B cell (primary cell): ENCODE measurements around the gene EVL.

Source experiments
- CTCF ChIP-seq: fragments of 200-600 bp; IDR thresholded peaks from one replicate; pipeline ENCODE4 v1.8.0; 2022; ENCODE audit warnings: antibody characterized with exemption, mild to moderate bottlenecking
- EZH2 ChIP-seq: IDR thresholded peaks from 2 replicates; pipeline ENCODE4 v1.6.1; 2012; ENCODE audit warnings: borderline replicate concordance, low read depth, mild to moderate bottlenecking, moderate library complexity, low read length; ENCODE audit not compliant: insufficient read depth, poor library complexity, severe bottlenecking

- peak; percentile 82 for TF ChIP-seq CTCF
- no peak for TF ChIP-seq EZH2
These were observed 43.0 kb downstream of the EVL start for GRCh38 chr14:100108042-100108825.
